CD4-positive, alpha-beta T cell treated with Interleukin-1 beta for 1 hour (primary cell): ENCODE data around the gene SH3BGRL3.

ENCODE experiments used
- DNase-seq, 2 donors: peaks; one replicate each; pipeline ENCODE4 v3.0.0-alpha.2; 2020 to 2022

Gene SH3BGRL3

GRCh38 chr1:26278303-26278702, 1.6 kb upstream of the SH3BGRL3 start:
- DNase-seq = no peak

GRCh38 chr1:26278724-26279455, 996 bp upstream of the SH3BGRL3 start:
- peak; percentile 34 to 62 for DNase-seq

- peak; percentile 17 to 28 for DNase-seq
These were observed 602 bp downstream of the SH3BGRL3 start for GRCh38 chr1:26280333-26281042.

GRCh38 chr1:26281091-26281958, 1.4 kb downstream of the SH3BGRL3 start:
- DNase-seq = no peak

DNA sequence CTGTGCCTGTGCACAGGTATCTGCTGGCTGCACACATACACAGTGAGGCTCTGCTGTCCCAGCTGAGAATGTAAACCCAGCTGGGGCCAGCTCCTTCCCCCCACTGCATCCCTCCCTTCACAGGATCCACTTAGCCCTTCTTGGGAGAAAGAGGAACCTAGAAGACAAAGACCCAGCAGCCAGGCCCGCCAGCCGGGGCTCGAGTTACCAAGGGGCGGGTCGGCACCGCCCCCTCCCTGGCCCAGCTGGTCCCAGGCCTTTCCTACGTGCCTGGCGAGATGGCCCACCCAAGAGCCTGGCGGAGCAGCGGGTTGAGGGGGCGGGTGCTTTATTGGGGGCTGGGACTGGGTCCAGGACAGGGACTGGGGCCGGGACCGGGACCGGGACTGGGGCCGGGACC, 2.1 kb downstream of the SH3BGRL3 start:
- no peak for DNase-seq

GRCh38 chr1:26282401-26282918, 2.6 kb downstream of the SH3BGRL3 start:
- no peak for DNase-seq

- no peak for DNase-seq
These were observed 3.5 kb downstream of the SH3BGRL3 start for GRCh38 chr1:26283279-26283853.

DNA sequence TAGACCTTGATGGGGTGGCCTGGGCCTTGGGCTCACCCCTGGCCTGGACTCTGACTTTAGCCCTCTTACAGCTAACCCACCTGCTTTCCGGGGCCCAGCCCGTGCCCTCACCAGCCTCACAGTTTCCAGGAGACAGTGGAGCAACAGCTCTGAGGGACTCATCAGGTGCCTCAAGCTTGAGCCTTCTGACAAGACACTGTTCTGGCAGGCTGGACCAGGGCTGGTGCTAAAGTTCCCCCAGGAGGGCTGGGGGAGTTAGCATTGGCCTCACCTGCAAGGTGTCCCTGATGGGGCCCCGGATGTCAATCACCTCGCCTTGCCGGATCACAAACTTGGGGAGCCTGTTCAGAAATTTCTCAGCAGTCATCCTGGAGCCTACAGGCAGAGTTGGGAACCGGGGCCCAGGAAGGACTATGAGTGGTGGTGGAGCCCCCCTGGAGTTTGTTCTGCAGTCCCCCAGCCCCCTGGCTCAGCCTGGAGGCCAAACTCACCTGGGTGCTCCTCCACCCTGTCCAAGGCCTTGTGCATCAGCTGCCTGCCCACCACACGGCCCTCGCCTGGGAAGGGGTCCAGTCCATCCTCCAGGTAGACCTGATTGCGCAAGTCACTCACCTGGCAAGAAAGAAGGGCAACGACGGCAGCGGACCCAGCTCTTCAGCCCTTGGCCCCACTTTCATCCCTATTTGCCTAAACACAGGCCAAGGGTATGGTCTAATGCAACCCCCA, 4.1 kb downstream of the SH3BGRL3 start:
- no peak for DNase-seq

DNA sequence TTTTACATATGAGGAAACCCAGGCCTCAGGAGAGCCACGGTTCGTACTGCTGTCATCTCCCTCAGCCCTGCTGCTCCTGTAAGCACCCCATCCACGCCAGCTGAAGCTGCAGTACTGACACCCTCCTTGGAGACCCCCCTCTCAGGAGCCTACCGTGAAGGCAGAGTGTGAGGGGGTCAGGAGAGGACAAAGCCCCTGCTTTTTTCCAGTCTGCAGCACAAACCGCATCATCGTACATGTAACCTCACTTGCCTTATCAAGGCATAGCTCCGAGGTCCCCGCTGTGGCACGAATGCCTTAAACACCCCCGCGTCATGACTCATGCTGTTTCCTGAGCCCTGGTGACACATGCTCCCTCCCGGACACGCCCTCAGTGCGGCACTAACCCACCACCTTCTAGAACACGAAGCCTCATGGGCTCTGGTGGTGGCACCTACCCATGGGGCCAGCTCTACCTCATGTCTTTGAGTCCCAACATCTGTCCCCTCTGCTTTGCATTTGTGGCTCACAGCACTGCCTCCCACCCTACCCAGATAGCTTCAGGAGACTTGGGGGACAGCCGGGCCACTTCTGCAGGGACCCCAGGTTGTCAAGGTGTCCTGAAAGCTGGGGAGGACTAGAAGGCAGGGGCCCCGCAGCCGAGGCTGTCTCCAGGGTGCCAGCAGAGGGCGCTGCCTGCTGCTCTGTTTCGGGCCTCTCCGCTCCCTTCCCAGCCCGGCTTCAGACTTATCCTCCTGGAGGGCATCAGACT, 4.9 kb downstream of the SH3BGRL3 start:
- peak; percentile 91 to 92 for DNase-seq

DNA sequence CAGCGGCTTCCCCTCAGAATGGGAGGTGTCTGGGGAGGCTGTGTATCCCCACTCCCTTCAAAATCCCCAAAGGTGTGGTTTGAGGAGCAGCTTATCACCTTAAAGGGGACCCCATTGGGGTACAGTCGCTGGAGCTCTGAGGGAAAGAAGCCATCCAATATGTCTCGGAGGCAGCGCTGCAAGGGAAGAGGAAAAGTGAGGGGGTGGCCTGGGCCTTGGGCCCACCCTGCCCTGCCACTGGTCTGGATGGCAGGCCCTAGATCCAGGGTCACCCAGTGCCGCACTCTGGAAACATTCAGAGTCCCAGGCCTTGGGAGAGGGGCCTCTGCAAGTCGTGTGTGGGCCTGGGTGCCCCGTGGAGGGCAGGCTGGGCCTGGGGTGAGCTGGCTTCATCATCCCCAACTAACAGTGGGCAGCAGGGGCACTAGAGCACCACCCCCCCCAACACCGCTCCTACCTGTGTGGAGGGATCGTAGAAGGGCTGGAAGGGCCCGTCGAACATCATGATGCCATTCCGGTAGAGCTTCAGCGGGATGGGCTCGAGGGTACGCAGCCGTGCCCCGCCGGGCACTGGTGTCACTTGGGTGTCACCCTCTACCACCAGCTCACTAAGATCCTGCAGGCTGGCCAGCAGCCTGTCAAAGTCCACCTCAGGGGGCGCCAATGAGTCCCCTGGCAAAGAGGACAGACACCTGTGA, 5.6 kb downstream of the SH3BGRL3 start:
- DNase-seq = peak; percentile 41 to 42

GRCh38 chr1:26286064-26286416, 6.2 kb downstream of the SH3BGRL3 start:
- DNase-seq = no peak

GRCh38 chr1:26287033-26287711, 7.3 kb downstream of the SH3BGRL3 start:
- DNase-seq = peak; percentile 78

DNA sequence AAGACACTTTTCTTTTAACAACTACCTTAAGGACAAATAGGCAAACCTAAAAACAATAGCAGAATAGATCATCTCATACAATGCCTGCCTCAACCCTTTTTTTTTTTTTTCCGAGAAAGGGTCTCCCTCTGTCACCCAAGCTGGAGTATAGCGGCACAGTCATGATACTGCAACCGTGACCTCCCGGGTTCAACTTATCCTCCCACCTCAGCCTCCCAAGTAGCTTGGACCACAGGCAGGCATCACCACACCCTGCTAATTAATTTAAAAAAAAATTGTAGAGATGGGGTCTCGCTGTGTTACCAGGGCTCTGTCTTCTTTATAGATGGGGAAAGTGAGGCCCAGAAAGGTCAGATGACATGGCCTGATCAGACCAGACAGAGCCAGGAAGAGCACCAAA, 7.9 kb downstream of the SH3BGRL3 start:
- DNase-seq = no peak

GRCh38 chr1:26288311-26288941, 8.5 kb downstream of the SH3BGRL3 start:
- DNase-seq = peak; percentile 45 to 54

DNA sequence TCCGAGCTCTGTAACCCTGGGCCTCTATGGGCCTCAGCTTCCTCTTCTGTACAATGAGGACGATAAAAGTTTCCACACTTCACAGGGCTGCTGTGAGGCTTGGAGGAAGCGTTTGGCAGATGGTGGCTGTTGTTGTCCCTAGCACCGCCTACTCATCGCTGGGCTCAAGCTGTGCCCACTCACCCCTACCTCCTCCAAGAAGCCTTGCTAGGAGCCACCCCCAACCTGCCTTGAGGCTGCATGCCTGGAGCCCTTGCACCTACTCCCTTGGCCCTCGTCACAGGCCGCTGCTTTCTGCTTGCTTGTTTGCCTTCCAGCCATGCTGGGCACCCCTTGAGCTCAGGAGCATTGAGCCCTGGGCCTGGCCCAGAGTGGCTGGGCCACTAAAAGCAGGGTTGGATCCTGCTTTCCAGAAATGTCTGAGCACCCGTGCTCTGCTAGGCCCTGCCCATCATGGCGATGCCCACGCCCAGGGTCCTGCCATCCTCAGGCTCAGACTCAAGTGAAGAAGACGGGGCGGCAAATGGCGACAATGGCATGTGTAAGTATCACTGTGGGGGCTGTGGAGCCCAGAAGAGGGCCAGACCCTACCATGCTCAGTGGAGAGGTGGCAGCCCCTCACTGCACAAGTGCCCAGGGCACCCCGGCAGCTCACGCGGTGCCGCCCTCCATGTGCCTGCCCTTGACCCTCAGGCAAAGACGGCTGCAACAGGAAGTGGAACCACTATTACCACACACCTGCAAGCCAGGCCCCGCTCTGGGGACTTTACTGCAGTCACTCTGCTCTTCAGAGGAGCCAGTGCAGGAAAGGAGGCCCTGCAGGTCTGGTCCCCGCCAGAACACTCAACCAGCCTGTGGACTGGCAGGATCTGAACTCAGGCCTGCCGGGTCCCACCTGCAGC, 9.5 kb downstream of the SH3BGRL3 start:
- peak; percentile 41 to 83 for DNase-seq

GRCh38 chr1:26290122-26290881, 10.4 kb downstream of the SH3BGRL3 start:
- DNase-seq = peak; percentile 28 to 59

GRCh38 chr1:26290882-26291261, 11.0 kb downstream of the SH3BGRL3 start:
- no peak for DNase-seq

- DNase-seq = no peak
These were observed 11.5 kb downstream of the SH3BGRL3 start for GRCh38 chr1:26291433-26291832.
